HEK293 (cell line): Measurements from ENCODE around the gene MACROD1.

ENCODE experiments used
- CTCF ChIP-seq: fragments of 450-650 bp; formaldehyde crosslinking; IDR thresholded peaks from 2 replicates; pipeline ENCODE4 v1.5.1; 2016; ENCODE audit warnings: missing biosample characterization, missing genetic modification characterization
- TCF7L2 ChIP-seq: IDR thresholded peaks from 2 replicates; pipeline ENCODE4 v1.6.1; 2011; ENCODE audit warnings: low read depth, mild to moderate bottlenecking, inconsistent platforms, low read length, moderate library complexity, borderline replicate concordance
- ZFP3 ChIP-seq: fragments of 450-650 bp; formaldehyde crosslinking; IDR thresholded peaks from 2 replicates; pipeline ENCODE4 v1.5.1; 2016; ENCODE audit warnings: low read depth, missing biosample characterization, missing genetic modification characterization
- ZNF138 ChIP-seq: fragments of 450-650 bp; formaldehyde crosslinking; IDR thresholded peaks from 2 replicates; pipeline ENCODE4 v1.5.1; 2016; ENCODE audit warnings: missing biosample characterization, missing genetic modification characterization, borderline replicate concordance
- ZNF24 ChIP-seq: fragments of 450-650 bp; formaldehyde crosslinking; IDR thresholded peaks from 2 replicates; pipeline ENCODE4 v1.5.1; 2016; ENCODE audit warnings: missing biosample characterization, missing genetic modification characterization
- ZNF26 ChIP-seq: fragments of 450-650 bp; formaldehyde crosslinking; IDR thresholded peaks from 2 replicates; pipeline ENCODE4 v1.5.1; 2016; ENCODE audit warnings: missing biosample characterization, missing genetic modification characterization
- ZNF274 ChIP-seq, 2 experiments: fragments of 200-500 bp in 1 of 2; fragments of 450-650 bp in 1 of 2; sonication (Bioruptor generic) in 1 of 2; formaldehyde crosslinking in 1 of 2; IDR thresholded peaks; 2 replicates each; pipeline versions ENCODE4 v1.5.1 to v1.6.1; 2014 to 2016; ENCODE audit warnings: borderline replicate concordance in 1 of 2, inconsistent platforms in 1 of 2, low read length in 1 of 2, missing biosample characterization in 1 of 2, missing genetic modification characterization in 1 of 2

- no peak for TF ChIP-seq ZNF24 (tag by site-specific recombination)
- TF ChIP-seq ZNF274 (IDR thresholded peaks at IDR 0.05; ENCODE audit: low read length) = no peak
- TF ChIP-seq ZNF274 (tag by site-specific recombination; IDR thresholded peaks at IDR 0.05; ENCODE audit: borderline replicate concordance) = no peak
- TF ChIP-seq CTCF = no peak
- TF ChIP-seq ZNF138 (tag by site-specific recombination) = no peak
- no peak for TF ChIP-seq ZNF26 (tag by site-specific recombination)
- no peak for TF ChIP-seq TCF7L2
- no peak for TF ChIP-seq ZFP3 (tag by site-specific recombination)
Measured at GRCh38 chr11:64017945-64018224, 148.0 kb downstream of the MACROD1 start.
